HG02885 (cell line): ENCODE measurements around the gene UBE2D1.

Source experiments
- ATAC-seq: cut with Tn5 transposase; IDR thresholded peaks from one replicate; pipeline ENCODE4 v1.9.1; 2021; ENCODE audit warnings: mild to moderate bottlenecking; ENCODE audit not compliant: unreplicated experiment, poor library complexity

UBE2D1 gene

GRCh38 chr10:58334817-58335305, at the start of gene UBE2D1:
UBE2D1 (plus strand) TSS chr10:58335006; CDS start chr10:58335202, 196 bp downstream.
- ATAC-seq, result peak; percentile 98

DNA sequence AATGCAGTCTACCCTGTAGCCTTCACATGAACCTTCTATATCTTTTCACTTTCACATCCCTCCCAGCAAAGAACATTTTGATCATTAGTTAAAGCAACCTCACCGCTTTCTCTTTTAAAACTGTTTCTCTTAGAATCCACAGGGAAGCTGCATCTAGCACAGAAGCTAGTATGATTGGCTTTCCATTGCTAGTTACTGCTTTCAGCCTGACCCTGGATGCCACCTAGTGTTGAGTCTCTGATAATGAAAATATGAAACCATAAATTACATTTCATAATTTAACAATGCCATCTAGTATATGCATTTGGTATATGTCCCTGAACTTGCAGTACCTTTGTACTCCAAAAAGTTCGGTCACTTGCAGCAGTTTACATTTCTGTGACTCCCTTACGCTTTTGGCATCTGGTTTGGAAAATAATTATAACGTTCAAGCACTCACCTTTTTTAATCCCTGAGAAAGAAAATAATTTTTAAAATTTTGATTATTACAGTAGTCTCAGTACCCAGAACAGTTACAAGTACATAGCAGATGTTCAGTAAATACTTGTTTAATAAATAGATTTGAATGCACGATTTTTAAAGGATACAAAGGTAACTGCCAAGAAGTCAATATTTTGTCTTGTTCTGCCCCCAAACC, 43.1 kb upstream of the UBE2D1 start:
- peak; percentile 95 for ATAC-seq

DNA sequence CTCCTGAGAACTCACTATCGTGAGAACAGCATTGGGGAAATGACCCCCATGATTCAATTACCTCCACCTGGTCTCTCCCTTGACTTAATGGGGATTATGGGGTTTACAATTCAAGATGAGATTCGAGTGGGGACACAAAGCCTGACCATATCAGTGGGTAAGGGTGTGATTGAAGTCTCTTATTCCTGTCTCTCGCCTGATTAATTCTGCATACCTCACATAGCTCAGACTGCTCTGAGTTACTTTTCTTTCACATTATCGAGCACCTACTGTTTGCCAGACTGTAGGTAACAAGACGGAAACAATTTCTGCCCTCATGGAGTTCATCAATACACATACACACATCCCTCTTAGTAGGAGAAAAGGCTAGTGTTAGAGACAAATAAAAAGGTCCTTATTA, 40.8 kb upstream of the UBE2D1 start:
- ATAC-seq, result no peak

GRCh38 chr10:58299580-58299979, 35.2 kb upstream of the UBE2D1 start:
- ATAC-seq, result peak; percentile 97

- no peak for ATAC-seq
Measured at GRCh38 chr10:58300676-58301075, 34.1 kb upstream of the UBE2D1 start.

GRCh38 chr10:58302254-58302653, 32.6 kb upstream of the UBE2D1 start:
- no peak for ATAC-seq

- no peak for ATAC-seq
Measured at GRCh38 chr10:58304099-58304633, 30.6 kb upstream of the UBE2D1 start.

GRCh38 chr10:58305821-58306220, 29.0 kb upstream of the UBE2D1 start:
- ATAC-seq, result no peak

GRCh38 chr10:58307676-58308075, 27.1 kb upstream of the UBE2D1 start:
- ATAC-seq, result no peak

DNA sequence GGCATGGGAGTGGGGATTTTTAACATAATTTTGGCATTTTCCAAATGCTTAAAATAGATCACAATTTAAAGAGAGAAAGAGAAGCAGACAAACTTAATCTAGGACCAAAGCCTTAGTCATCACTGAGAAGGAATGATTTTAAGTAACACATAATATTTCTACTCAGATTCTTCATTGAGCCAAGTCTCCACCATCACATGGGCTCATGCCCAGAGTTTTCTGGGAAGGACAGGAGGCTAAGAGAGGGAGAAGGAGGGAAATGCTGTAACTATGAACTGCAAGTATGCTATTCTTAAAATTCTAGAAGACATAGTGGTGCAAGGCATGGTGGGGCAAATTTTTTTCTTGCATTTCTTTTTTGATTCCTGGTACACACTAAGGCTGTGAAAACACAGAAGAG, 23.8 kb upstream of the UBE2D1 start:
- no peak for ATAC-seq

- ATAC-seq, result no peak
Measured at GRCh38 chr10:58316874-58317273, 17.9 kb upstream of the UBE2D1 start.

DNA sequence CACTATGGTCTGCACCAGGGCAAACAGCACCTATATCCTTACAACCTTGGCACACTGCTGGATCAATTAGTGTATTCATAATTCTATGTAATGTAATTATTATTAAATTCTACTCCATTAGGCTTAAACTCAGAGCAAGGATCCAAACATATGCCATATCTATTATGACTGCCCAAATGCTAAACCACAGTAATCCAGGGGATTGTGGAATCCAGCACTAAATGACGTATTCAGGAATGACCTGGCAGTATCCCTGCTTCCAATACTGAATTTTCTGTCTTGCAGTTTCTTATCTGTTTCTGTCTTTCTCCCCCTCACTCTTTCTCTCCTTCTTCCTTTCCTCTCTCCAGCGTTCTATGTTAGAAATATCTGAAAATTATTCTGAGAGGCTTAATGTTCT, 16.5 kb upstream of the UBE2D1 start:
- ATAC-seq, result no peak

DNA sequence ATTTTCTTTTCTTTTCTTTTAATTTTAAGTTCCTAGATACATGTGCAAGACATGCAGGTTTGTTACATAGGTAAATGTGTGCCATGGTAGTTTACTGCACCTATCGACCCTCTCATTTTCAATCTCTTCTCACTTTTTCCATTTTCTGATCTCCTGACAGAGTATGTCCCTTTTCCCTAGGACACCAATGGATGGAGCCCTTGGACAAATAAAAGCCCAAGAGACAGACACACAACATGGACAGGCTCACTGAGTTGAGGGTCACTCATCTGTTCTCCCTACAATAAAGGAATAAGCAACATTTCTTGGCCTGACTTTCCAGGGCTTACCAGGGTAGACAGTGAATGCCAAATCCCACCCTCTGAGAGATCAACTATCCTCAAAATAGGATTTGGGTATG, 15.2 kb upstream of the UBE2D1 start:
- ATAC-seq, result no peak

DNA sequence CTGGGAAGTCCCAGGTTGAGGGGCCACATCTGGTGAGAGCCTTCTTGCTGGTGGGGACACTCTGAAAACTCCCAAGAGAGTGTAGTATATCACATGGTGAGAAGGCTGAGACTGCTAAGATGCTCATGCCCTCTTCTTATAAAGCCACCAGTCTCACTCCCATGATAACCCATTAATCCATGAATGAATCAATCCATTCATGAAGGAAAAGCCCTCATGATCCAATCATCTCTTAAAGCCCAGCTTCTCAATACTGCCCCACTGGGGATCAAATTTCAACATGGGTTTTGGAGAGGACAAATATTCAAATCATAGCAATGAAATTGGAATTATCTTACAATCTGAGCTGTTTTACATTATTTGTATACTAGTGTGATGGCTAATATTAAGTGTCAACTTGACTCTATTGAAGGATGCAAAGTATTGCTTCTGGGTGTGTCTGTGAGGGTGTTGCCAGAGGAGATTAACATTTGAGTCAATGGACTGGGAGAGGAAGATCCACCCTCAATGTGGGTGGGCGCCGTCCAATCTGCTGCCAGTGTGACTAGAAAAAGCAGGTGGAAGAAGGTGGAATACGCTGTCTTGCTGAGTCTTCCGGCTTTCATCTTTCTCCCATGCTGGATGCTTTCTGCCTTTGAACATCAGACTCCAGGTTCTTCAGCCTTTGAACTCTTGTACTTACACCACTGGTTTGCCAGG, 14.3 kb upstream of the UBE2D1 start:
- no peak for ATAC-seq

DNA sequence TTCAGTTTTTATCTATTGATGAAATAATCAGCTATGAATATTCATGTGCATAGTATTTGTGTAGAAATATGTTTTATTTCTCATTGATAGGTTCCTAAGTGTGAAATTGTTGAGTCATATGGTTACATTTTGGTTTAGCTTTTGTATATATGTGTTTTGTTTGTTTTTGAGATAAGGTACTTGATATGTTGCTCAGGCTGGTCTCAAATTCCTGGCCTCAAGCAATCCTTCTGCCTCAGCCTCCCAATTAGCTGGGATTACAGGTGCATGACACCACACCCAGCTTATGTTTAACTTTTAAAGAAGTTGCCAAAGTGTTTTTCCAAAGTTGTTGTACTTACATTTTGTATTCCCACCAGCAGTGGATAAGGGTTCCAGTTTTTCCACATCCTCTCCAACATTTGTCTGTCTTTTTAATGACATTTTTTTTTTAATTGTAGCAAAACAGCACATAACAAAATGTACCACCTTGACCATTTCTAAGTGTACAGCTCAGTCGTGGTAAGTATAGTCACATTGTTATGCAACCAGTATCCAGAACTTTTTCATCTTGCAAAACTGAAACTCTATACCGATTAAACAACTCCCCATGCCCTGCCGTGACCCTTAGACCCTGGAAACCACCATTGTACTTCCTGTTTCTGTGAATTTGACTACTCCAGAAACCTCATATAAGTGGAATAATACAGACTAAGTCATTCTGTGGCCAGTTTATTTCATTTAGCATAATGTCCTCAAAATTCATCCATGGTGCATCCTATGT, 12.6 kb upstream of the UBE2D1 start:
- ATAC-seq, result peak; percentile 84

GRCh38 chr10:58322835-58323209, 12.0 kb upstream of the UBE2D1 start:
- no peak for ATAC-seq

DNA sequence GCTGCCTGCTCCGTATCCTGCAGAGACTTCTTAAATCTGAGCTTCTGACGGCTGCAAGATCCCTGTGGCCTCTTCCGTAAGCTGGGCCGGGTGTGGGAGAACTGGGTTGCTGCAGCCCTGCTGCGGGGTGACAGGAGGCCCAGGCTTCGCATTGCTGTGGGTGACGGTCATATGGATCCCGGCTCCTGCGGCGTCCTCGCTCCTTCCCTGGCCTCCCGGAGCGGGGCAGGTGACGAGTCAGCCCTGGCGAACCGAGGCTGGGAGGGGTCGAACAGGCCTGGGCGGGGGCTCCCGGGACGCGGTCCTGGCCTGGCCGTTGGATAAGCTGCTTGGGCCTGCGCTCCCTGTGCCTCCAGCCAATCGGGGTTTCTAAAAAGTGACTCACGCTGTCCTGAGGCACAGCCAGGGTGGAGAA, 7.8 kb upstream of the UBE2D1 start:
- ATAC-seq, result no peak

GRCh38 chr10:58328233-58328632, 6.6 kb upstream of the UBE2D1 start:
- no peak for ATAC-seq

GRCh38 chr10:58330431-58330830, 4.4 kb upstream of the UBE2D1 start:
- ATAC-seq, result no peak

GRCh38 chr10:58331646-58332045, 3.2 kb upstream of the UBE2D1 start:
- no peak for ATAC-seq
